Nephron (organoid): ENCODE measurements around the gene ILKAP.

ENCODE experiments used
- H3K27ac Mint-ChIP-seq, 3 experiments: 2 replicates each; pipeline ENCODE4 v1.8.0; 2020; ENCODE audit warnings: mixed read lengths in 3 of 3, mild to moderate bottlenecking in 2 of 3, moderate library complexity in 1 of 3
- H3K27me3 Mint-ChIP-seq: 2 replicates; pipeline ENCODE4 v1.8.0; 2021; ENCODE audit warnings: low read depth, mild to moderate bottlenecking, moderate library complexity, mixed read lengths
- H3K36me3 Mint-ChIP-seq: 2 replicates; pipeline ENCODE4 v1.8.0; 2020; ENCODE audit warnings: low read depth, mixed read lengths
- H3K4me1 Mint-ChIP-seq: 2 replicates; pipeline ENCODE4 v1.8.0; 2020; ENCODE audit warnings: mixed read lengths
- H3K4me3 Mint-ChIP-seq, 3 experiments: 2 replicates each; pipeline ENCODE4 v1.8.0; 2020; ENCODE audit warnings: mild to moderate bottlenecking in 3 of 3, mixed read lengths in 3 of 3, moderate library complexity in 2 of 3
- H3K9me3 Mint-ChIP-seq: 2 replicates; pipeline ENCODE4 v1.8.0; 2020; ENCODE audit warnings: mixed read lengths
- CTCF ChIP-seq, 3 experiments: fragments of 200-600 bp; sonication (generic); IDR thresholded peaks; one replicate each; pipeline ENCODE4 v1.5.0; 2021; ENCODE audit warnings: antibody characterized with exemption in 3 of 3; ENCODE audit not compliant: unreplicated experiment in 3 of 3

Gene ILKAP

GRCh38 chr2:238159071-238159539, 44.4 kb downstream of the ILKAP start:
- Mint-ChIP-seq H3K9me3 (no peaks in the 10 kb centered on the region), H3K36me3 (no peaks in the 10 kb centered on the region), H3K27ac (no peak overlapping the region), H3K27me3 (peaks cover 43% of the 10 kb centered on the region), H3K4me3 (peak overlapping the region; percentile 60 to 72 (median 72)), H3K4me1 (peaks cover 17% of the 10 kb centered on the region)
- no peak for TF ChIP-seq CTCF (IDR thresholded peaks at IDR 0.05; ENCODE audit: unreplicated experiment in 3 of 3)

- Mint-ChIP-seq H3K36me3 (no peaks in the 10 kb centered on the region), H3K4me3 (peak within 1 kb of the TSS; percentile 70 to 72 (median 72)), H3K27ac (peak within 1 kb of the TSS in 1 of 3 experiments; percentile 64), H3K27me3 (peaks cover 43% of the 10 kb centered on the region), H3K4me1 (peaks cover 20% of the 10 kb centered on the region), H3K9me3 (no peaks in the 10 kb centered on the region)
- TF ChIP-seq CTCF (IDR thresholded peaks at IDR 0.05; ENCODE audit: unreplicated experiment in 3 of 3) = peak; percentile 39 to 65 (median 64)
Observed at GRCh38 chr2:238158509-238159070, 44.9 kb downstream of the ILKAP start, which contains the start of gene ERFE. ERFE (plus strand) TSS chr2:238158970; CDS start chr2:238159008, 38 bp downstream.

- H3K4me3 Mint-ChIP-seq = peak overlapping the region; percentile 44 to 70 (median 63)
- no peaks in the 10 kb centered on the region for H3K36me3 Mint-ChIP-seq
- TF ChIP-seq CTCF (IDR thresholded peaks at IDR 0.05; ENCODE audit: unreplicated experiment in 3 of 3) = no peak
- H3K4me1 Mint-ChIP-seq = peaks cover 20% of the 10 kb centered on the region
- peaks cover 39% of the 10 kb centered on the region for H3K27me3 Mint-ChIP-seq
- no peaks in the 10 kb centered on the region for H3K9me3 Mint-ChIP-seq
- H3K27ac Mint-ChIP-seq = peak overlapping the region in 1 of 3 experiments; percentile 64
Observed at GRCh38 chr2:238158018-238158508, 45.4 kb downstream of the ILKAP start.

- no peaks in the 10 kb centered on the region for H3K9me3 Mint-ChIP-seq
- H3K36me3 Mint-ChIP-seq = no peaks in the 10 kb centered on the region
Observed at GRCh38 chr2:238157506-238158017, 45.9 kb downstream of the ILKAP start.

GRCh38 chr2:238155761-238156694, 47.5 kb downstream of the ILKAP start:
- H3K9me3 Mint-ChIP-seq = no peaks in the 10 kb centered on the region
- H3K36me3 Mint-ChIP-seq = no peaks in the 10 kb centered on the region
- H3K4me3 Mint-ChIP-seq = no peak overlapping the region
- H3K27me3 Mint-ChIP-seq = peaks cover 25% of the 10 kb centered on the region
- H3K27ac Mint-ChIP-seq = peak overlapping the region; percentile 80 to 88 (median 83)
- no peak for TF ChIP-seq CTCF (IDR thresholded peaks at IDR 0.05; ENCODE audit: unreplicated experiment in 3 of 3)
- peaks cover 20% of the 10 kb centered on the region for H3K4me1 Mint-ChIP-seq

More at GRCh38 chr2:238157506-238158017, 45.9 kb downstream of the ILKAP start:
- H3K4me3 Mint-ChIP-seq = peak overlapping the region; percentile 15 to 70 (median 63)
- peaks cover 20% of the 10 kb centered on the region for H3K4me1 Mint-ChIP-seq
- TF ChIP-seq CTCF (IDR thresholded peaks at IDR 0.05; ENCODE audit: unreplicated experiment in 3 of 3) = no peak
- peak overlapping the region; percentile 45 to 65 (median 64) for H3K27ac Mint-ChIP-seq
- peaks cover 34% of the 10 kb centered on the region for H3K27me3 Mint-ChIP-seq
